ENCODE results near the gene TMEFF1. TPM values are rescaled to one million over a fixed set of nuclear protein-coding genes. Genes with fewer than 3 reads are reported as not detected.
A peak's percentile ranks its signal among the peaks of the same experiment; 100 is the strongest.

The TMEFF1 gene
- total and polyA plus RNA-seq, 10 of the 15 experiments (the other 5 are each of a cell fraction or from before 2014, with no cell fraction given): 0.03 to 0.55 (median 0.11) TPM; not detected in 3

- TF ChIP-seq CTCF (IDR thresholded peaks at IDR 0.05 in 2 of 3, conservative IDR thresholded peaks at IDR 0.05 in 1 of 3; ENCODE audit: control insufficient read depth in 2 of 3, extremely low read depth in 1 of 3, insufficient read depth in 1 of 3, low read depth in 3 of 3, low read length in 3 of 3): no peak
- TF ChIP-seq BHLHE40 (IDR thresholded peaks at IDR 0.05; ENCODE audit: borderline replicate concordance in 1 of 2, low read depth in 2 of 2, low read length in 1 of 2): no peak
- TF ChIP-seq TCF12 (IDR thresholded peaks at IDR 0.05; ENCODE audit: low read depth, low read length): no peak
- TF ChIP-seq ZNF384 (IDR thresholded peaks at IDR 0.05; ENCODE audit: borderline replicate concordance, low read depth, low read length): no peak
- TF ChIP-seq RELA (IDR thresholded peaks at IDR 0.05; ENCODE audit: borderline replicate concordance, partially characterized antibody): no peak
These were observed 26.9 kb downstream of the TMEFF1 start (continued) for GRCh38 chr9:100499866-100500265.

- Histone ChIP-seq H3K4me3 (no peak overlapping the region), H4K20me1 (ENCODE audit: control insufficient read depth, insufficient read depth) (no peaks in the 10 kb centered on the region), H3K9ac (ENCODE audit: control insufficient read depth, insufficient read depth, low read length) (no peak overlapping the region), H3K27ac (ENCODE audit: control insufficient read depth, insufficient read depth) (no peak overlapping the region), H3K36me3 (ENCODE audit: control insufficient read depth in 2 of 2, insufficient read depth in 2 of 2, low read length in 1 of 2) (no peaks in the 10 kb centered on the region), H3K27me3 (replicated peaks in 1 of 2; ENCODE audit: control insufficient read depth in 2 of 2, insufficient read depth in 2 of 2, low read length in 1 of 2) (no peaks in the 10 kb centered on the region), H3K4me2 (ENCODE audit: control insufficient read depth, insufficient read depth) (no peak overlapping the region), H3K79me2 (ENCODE audit: control insufficient read depth, insufficient read depth, low read length) (no peaks in the 10 kb centered on the region), H3K9me3 (replicated peaks; ENCODE audit: control insufficient read depth, insufficient read depth, low read length) (no peaks in the 10 kb centered on the region; the same call in 2 of the 3 replicates), H3K4me1 (ENCODE audit: control insufficient read depth, insufficient read depth, low read length) (no peaks in the 10 kb centered on the region), H2AFZ (ENCODE audit: control insufficient read depth, low read depth, low read length) (no peak overlapping the region)
- ChIA-PET RAD21 (ENCODE audit: unreplicated experiment) (no interaction called here), SMC1A (ENCODE audit: uncharacterized antibody, unreplicated experiment) (interaction anchor here (1.0 to 1.2 kb wide), 2 partner anchors 11 to 1344 kb away, joined by 3 to 4 read pairs; no protein-coding TSS in a partner anchor), CTCF (interaction anchor here (0.7 to 2.9 kb wide), 7 partner anchors 9 to 96 kb away, joined by 3 to 14 read pairs (median 4); no protein-coding TSS in a partner anchor), POLR2A (no interaction called here)
- intact Hi-C loops (cut with micrococcal nuclease; ENCODE audit: unreplicated experiment): loop anchor here (1.0 kb wide), 1 partner anchor 90 kb away; no protein-coding TSS in a partner anchor
- 5% methylated on average over 4 of the region's 4 CpGs for WGBS (ENCODE audit: insufficient coverage, insufficient replicate concordance, low lambda C conversion rate, missing lambda C conversion rate)
- in situ Hi-C loops (cut with MboI): no loop called here
- no TSS peak for BruUV-seq (replicated peaks)
- peak; percentile 16 for DNase-seq (ENCODE audit: low read depth, low spot score)
- FAIRE-seq: no peak
- peak; percentile 82 for ATAC-seq
- TF ChIP-seq YY1 (IDR thresholded peaks at IDR 0.05; ENCODE audit: low read depth, low read length) (peak; percentile 68; the same call in 1 of the 2 replicates), CUX1 (IDR thresholded peaks at IDR 0.05; ENCODE audit: insufficient replicate concordance, low read depth, low read length) (no peak), SMC3 (IDR thresholded peaks at IDR 0.05; ENCODE audit: borderline replicate concordance, low read length) (peak; percentile 71; the same call in 1 of the 2 replicates), CTCF (IDR thresholded peaks at IDR 0.05 in 2 of 3, conservative IDR thresholded peaks at IDR 0.05 in 1 of 3; ENCODE audit: control insufficient read depth in 2 of 3, extremely low read depth in 1 of 3, insufficient read depth in 1 of 3, low read depth in 3 of 3, low read length in 3 of 3) (peak; percentile 72 to 92 (median 74)), RAD21 (IDR thresholded peaks at IDR 0.05; ENCODE audit: insufficient read depth, low read depth, low read length) (peak; percentile 58)
These were observed 32.7 kb downstream of the TMEFF1 start for GRCh38 chr9:100505564-100506159.

Data from GM12878 (cell line).